Iris pigment epithelial cell (primary cell): ENCODE results near the gene CREB3.

Experiments
- DNase-seq: peaks from one replicate; pipeline ENCODE4 v3.0.0-alpha.2; 2011; ENCODE audit warnings: low read depth

CREB3 gene, protein sequence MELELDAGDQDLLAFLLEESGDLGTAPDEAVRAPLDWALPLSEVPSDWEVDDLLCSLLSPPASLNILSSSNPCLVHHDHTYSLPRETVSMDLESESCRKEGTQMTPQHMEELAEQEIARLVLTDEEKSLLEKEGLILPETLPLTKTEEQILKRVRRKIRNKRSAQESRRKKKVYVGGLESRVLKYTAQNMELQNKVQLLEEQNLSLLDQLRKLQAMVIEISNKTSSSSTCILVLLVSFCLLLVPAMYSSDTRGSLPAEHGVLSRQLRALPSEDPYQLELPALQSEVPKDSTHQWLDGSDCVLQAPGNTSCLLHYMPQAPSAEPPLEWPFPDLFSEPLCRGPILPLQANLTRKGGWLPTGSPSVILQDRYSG

DNA sequence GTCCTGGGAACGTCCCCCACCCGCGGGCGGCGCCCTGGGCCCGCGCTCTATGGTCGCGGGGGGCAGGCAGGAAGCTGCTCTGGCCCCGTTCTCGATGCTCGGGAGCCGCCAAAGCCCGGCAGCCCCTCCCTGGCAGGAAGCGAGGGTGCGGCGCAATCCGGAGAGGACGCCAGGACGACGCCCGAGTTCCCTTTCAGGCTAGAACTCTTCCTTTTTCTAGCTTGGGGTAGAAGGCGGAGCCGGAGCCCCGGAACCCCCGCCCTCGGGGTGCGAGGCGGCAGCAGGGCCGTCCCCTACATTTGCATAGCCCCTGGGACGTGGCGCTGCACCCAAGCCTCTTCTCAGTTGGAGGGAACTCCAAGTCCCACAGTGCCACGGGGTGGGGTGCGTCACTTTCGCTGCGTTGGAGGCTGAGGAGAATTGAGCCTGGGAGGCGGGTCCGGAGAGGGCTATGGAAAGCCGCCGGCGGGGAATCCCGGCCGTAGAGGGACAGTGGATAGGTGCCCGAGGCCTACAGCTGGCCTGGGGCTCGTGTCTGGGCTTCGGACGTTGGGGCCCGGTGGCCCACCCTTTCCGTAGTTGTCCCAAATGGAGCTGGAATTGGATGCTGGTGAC lies at the start of gene CREB3, which contains the start of gene TLN1:
Gene CREB3 (plus strand): TSS at position 482 of the 615 bp plus-strand sequence. CDS start 107 bp downstream, at position 589.
Gene TLN1 (minus strand): TSS at position 11 of the 615 bp plus-strand sequence. CDS start 6,501 bp downstream, outside the sequence.
- peak; percentile 100 for DNase-seq

DNA sequence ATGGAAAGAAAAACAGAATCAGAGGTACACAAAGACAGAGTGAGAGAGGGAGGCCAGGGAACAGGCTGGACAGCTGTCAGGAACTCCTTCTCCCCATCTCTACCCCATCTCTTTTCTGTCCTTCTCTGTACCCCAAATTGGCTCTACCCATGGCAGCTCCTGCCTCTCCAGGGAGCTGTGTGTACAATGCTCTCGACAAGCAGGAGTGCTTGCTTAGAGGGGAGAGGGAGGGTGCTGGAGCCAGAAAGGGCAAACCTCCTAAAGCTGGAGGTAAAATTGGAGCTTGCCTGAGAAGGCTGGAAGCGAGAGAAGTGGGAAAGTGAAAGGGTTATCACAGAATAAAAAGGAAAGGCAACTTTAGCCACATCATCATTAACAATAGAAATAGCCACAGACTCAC lies 49.1 kb upstream of the CREB3 start:
- DNase-seq = no peak

DNA sequence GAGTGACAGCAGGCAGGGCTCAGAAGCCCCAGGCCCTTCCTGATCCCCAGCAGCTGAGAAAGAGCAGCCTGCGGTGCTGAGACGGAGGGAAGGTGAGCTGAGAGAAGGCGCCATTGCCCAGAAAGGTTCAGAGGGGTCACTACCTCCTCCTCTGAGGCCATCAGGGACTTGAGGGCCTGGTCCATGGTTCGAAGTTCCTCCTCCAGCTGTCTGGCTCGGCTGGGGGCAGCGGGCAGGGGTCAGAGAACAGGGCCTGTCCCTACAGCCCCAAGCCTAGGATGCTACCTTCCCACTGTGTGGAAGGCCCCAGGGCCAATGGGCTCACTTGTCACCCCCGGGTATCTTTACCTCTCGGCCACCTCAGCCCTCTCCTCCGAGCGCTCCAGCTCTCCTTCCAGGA lies 47.5 kb upstream of the CREB3 start:
- DNase-seq = no peak

DNA sequence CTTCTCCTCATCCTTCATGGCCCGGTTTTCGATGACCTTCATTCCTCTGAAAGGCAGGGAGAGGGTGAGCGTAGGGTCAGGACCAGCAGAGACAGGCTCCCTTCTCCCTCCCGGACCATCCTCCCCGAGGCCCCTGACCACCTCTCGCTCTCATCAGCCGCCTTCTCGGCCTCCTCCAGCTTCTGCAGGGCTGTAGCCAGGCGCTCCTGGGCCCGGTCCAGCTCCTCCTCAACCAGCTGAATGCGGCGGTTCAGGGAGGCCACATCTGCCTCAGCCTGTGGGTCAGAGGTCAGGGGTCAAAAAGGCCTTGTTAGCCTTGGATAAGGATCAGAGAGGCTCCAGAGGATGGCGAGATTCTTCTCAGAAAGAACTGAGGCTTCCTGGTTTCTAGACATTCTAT lies 47.0 kb upstream of the CREB3 start:
- no peak for DNase-seq

DNA sequence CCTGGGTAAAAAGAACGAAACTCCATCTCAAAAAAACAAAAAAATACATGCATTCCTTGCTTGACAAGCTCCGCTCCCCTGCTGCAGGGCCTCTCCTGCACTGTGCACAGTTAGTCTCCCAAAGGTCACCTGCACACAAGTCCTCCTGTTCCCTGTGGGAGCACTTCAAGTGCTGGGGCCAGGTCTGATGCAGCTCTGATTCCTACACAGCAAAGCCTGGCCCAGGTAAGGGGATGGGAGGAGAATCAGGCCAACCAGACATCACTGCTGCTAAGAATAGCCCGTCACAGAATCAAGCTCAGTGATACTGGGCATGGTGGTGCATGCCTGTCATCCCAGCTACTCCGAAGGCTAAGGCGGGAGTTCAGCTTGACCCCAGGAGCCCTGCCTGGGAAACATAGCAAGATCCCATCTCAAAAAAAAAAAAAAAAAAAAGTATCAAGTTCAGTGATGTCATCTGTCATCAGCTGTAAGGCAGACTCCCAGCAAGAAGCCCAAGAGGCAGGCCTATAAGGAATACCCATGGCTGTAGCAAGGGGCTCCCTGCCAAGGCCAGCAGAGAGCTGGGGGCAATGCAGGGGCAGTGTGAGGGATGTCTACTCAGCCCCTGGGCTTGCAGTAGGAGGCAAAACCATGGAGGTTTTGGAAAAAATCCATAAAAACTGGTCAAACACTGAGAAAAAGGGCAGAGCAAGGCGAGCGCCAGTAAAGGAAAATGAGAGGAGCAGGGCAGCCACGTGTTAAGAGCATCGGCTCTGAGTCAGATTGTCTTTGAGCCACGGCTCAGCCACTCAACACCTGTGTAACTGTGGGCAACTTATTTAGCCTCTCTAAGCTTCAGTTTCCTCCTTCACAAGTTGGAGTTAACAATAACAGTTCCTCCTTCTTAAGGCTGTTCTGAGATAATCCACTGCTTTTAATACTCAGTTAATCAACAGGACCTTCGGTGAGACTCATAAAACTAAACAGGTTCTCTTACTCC lies 46.0 kb upstream of the CREB3 start:
- DNase-seq = peak; percentile 55

DNA sequence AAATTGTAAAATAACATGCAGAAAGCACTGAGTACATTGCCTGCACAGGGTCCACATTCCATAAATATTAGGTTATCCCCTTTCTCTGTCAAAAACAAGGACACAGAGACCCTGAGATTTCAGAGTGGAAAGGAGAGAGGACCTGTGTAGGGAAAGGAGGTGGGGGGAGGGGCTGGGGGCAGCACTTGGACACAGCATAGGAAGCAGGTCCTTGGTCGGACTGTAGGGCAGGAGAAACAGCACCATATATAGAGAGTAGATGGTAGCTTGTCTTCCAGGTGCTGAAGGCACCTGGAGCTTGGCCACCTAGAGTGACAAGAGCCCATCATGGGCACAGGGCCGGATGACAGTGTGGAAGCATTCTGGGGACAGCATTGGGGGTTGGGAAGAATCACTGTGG lies 45.2 kb upstream of the CREB3 start:
- DNase-seq = no peak

DNA sequence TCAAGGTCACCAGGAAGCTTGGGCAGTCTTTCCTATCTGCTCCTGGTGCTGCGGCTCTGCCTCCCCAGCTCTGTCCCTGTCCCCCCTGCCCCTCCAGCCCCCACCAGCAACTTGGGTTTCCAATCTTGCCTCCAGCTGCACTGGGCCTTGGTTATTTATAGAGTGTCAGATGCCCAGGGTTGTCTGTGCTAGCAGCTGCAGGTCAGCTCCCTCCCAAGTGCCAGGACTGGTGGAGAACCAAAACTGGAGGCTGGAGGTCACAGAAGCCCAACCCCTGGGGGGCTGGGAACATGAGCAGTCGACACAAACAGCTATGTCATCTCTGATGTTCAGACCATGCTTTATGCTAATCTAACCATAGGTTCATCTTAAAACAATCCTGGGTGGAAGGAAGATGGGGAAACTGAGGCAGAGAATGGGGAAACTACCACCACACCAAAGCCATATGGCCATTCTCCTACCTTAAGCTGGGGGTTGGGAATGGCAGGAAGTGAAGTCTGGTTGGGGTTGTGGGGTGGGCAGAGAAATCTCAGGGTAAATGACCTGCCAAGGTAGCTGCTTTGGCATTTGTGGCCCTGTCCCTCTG lies 44.4 kb upstream of the CREB3 start:
- no peak for DNase-seq

DNA sequence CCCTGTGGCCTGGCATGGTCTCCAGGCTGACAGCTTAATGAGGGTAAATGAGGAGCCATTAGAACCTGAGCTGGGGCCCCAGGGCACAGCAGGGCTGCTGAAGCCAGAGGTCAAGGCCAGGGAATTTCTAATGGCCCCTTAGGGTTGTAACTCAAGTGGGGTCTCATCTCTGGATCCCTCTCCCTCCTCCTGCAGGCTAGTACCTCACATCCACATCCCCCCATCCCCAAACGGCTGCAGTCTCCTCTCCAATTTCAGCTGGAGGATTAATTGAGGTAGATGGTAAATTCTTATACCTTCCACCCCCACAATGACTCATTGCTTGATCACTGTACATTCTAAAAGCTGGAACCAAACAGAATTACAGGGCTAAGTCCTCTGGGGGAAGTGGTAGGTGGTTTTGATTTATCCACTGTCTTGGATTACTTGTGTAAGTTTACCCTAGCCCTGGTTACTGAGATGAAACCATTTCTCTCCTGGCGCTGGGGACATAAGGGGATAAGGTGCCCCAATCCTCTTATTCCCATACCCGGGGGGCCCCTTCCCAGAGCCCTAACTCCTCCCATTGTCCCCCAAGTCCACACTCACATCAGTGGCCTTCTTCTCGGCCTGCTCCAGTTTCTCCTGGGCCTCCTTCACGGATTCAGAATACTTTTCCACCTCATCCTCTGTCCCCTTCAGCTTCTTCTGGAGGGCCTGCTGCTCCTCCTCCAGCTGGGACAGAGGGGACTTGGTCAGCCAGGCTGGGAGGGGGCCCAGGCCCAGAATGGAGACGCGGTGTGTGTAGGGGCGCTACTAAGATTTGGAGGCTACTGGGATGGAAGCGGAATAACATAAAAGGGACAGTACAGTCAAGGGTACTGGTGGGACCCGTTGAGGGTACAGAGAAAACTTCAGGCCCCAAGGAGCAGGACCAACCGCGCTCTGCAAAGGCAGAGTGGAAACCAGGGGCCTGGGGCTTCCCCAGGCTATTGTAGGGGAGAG lies 43.6 kb upstream of the CREB3 start:
- DNase-seq = peak; percentile 88

DNA sequence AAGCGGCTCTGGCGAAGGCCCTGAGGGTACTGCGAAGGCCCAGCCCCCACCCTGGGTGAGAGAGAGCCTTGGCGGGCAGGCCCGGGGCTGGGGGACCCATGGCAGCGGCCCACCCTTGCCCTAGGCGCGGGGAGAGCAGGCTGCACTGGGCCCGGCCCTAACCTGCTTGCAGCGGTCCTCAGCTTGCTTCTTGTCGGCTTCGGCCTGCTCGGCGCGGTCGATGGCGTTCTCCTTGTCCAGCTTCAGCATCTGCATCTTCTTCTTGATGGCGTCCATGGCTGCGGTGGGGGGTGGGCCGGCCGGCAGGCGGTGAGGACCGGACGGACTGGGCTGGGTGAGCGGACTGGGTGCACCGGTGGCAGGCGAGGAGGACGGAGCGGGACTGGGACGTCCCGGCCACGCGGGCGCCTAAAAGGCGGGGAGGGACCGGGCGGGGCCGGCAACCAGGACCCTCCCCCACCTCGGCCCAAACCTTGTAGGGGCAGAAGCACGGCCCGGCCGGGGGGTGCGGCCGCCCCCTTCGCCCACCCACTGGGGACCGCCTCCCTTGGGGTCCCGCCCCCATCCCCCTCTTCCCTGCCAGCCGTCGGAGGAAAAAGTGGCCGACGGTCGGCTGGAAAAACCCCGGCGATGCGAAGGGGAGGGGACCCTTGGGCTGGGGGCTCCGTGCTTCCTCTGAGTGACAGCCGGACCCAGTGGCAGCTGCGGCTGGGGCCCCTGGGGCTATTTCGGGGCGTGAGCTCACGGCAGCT lies 42.7 kb upstream of the CREB3 start, which contains the start of gene TPM2:
Gene TPM2 (minus strand): TSS at position 384 of the 752 bp plus-strand sequence. CDS start 108 bp downstream, at position 276.
- peak; percentile 84 for DNase-seq

DNA sequence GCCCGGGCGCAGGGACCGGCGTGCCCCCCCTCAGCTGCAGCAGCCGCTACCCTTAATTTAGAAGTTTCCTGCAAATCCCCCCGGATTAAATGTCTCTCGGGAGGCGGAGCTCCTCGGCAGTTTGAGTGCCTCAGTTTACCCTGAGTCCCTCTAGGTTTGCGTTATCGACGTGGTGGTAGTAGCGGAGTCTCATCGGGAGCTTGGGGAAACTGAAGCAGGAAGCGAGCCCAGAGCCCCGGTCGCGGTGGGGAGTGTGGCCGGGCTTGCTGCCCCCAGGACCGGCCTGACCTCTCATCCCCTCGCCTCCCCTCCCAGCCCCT lies 42.2 kb upstream of the CREB3 start:
- DNase-seq = peak; percentile 82

DNA sequence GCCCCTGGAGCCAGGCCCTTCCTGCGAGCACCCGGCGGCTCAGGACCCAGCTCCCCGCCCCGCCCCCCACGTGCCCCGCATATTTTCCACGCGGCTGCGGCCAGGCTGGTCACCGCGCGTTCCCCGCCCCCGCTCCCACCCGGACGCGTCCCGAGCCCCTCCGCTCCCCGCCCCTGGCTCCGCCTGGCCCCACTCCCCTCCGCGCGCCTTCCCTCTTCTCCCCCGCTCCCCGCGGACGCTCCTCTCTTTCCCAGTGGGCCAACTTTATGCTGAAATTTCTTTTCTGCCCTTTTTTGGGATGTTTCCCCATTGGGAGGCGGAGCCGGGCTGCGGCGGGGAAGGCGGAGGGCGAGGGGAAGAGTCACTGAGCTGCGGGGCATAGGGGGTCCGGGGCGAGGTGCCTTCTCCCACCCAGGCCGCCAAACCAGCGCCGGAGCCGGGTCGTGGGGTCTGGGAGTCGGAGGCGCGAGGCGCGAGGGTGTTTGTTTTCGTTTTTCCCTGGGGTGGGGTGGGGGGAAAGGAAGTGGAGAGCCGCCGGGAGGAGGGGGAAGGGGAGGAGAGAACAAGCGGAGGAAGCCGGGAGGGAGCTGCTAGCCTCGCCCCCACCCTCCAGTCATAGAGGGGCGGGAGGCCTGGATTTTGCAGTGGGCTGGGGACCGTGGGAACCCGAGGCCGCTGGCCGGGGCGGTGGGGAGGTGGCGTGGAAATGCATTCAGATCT lies 41.7 kb upstream of the CREB3 start:
- DNase-seq = peak; percentile 76

DNA sequence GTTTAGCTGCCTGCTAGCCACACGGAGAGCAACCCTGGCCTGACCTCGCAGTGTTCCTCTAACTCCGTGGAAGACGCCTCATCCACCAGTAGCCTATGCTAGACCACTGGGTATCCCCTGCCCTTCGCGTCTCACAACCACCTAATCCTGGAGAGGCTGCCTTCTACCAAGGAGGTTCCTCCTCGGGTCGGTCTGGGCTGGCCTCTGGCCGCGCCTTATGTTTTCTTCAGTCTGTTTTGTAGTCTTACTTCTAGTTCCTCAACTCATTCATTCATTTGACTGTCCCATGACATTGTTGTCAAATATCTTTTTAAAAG lies 41.2 kb upstream of the CREB3 start:
- DNase-seq = no peak

DNA sequence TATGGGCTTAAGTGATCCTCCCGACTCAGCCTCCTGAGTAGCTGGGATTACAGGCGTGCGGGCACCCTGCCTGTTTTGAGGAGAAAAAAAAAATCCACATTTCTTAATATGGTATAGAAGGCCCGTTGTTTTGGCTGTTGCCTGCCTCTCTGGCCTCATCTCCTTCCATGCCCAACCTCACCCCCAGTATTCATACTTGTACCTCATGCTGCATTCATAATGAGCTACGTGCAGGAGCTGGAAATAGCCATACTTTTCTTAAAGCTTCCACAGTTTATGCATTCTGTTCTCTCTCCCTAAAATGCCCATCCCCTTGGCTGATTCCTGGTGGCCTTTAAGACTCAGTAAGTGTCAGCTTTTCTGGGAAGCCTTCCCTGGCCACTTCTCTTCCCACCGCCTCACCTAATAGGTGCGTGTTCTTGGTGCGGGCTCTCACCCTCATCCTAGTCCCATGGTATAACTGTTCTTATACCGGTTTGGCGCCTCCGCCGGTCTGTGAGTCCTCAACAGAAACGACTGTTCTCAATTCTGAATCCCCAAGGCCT lies 40.6 kb upstream of the CREB3 start:
- no peak for DNase-seq

DNA sequence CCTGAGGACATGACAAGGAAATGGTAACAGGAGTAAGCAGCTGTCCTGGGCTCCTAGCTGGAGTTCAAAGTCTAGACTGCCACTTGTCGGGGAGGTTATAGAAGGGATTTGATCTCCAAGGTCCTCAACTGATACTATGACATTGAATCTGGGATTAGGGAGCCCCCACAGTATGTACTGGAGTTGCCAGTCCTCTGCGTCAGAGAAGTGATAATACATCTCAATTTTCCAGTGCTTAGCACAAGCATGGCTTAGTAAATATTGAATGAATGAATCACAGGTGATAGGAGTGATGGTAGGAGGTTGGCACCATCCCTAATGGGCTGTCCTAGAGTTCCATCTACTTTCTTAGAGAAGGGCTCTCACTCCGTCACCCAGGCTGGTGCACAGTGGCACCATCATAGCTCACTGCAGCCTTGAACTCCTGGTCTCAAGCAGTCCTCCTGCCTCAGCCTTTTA lies 36.5 kb upstream of the CREB3 start:
- DNase-seq = no peak

DNA sequence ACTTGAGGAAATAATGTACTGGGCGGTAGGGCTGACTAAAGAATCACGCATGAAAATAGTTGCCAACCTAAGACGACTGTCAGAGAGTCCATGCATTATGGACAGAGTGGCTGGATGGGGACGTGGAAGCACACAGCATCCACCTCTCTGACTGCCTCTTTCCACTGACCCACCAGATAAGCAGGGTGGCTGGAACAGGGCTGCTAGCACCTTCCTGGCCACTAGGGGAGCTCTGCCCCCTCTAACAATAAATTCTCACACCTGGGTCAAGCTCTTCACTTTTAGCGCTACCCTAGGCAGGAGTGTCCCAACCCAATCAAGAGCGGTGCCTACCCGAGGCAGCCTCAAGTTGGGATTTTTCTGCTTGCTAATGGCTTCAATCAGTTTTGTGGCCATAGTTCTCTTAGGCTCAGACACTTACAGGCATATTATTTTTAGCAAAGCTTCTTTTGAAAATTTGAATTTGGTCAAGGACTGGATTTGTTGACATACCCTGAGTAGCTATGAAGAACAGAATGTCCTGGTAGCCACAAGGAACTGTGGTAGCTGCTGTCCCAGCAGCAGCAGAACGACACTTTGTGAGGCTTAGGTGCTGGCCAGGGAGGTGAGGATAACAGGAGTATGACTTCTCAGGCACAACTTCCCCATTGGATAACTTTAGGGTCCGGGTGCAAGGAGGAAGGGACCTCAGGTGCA lies 35.8 kb upstream of the CREB3 start:
- peak; percentile 55 for DNase-seq

DNA sequence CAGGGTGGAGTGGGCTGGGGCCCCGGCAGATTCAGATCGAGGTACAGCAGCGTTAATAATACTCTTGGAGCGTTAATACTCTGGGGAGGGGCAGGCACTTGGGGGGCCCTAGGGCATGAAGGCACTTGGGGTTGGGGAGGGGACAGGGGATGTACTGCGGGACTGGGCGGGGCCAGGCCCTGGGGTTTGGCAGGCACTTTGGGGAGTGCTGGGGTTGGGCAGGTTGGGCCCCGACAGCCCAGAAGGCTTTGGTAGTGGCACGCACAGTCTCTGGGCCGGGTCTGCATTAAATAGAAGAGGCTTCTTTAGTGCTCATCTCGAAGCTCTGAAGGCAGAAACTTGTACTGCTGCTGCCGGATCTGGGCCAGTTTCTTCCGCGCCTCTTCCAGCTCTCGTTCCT lies 35.0 kb upstream of the CREB3 start:
- DNase-seq = no peak

DNA sequence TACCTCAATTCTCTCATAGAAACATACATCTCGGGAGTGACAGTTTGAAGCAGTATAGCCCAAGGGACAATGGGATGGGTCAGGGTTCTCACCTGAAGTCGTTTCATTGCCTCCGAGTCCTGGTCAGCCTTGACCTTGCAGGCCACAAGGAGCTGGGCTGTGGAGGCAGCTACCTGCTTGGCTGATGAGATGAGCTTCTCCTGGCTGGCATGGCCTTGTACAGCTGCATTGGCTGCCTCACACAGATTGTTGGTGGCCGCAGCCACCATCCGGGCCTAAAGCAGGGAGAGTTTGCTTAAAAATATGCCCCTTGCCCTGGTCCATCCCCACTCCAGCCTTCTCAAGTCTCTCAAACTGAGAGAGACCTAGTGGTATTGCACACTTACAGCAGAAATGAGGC lies 34.2 kb upstream of the CREB3 start:
- no peak for DNase-seq

DNA sequence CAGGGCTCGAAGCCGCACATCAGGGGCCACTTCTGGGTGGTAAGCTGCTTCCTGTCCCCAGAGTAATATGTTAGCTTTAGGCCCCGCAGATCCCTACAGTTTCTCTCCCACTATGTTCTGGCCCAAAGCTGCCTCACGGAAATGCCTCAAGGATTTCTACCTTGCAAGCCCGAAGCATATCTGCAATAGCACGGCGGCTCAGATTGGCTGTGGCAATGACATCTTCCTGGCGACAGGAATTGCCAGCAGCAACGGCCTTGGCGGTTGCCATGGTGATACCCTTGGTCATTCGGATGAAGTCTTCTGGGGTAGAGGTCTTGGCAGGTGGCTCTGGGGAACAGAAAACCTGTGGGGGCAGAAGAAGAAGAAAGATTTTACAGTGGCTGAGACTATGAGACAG lies 32.4 kb upstream of the CREB3 start:
- DNase-seq = no peak

DNA sequence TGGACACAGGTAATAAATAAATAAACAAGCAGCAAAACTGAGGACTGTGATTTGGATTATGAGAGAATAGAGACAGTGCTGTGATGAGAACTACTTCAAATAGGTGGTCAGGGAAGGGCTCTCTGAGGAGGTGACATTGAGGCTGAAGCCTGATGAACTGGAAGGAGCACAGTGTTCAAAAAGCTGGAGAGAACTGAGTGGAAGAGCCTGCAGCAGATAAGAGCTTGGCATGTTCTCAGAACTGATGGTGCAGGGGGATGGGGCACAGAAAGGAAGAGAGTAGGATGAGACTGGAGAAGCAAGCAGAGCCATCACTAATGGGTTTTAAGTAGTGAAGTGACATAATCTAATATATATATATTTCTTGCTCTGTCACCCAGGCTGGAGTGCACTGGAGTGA lies 31.5 kb upstream of the CREB3 start:
- no peak for DNase-seq
